GM12874 (cell line): ENCODE measurements around the gene LELP1.
A peak's percentile ranks its signal among the peaks of the same experiment; 100 is the strongest.

ENCODE experiments used
- TF ChIP-seq, protein P1 (sequence below): IDR thresholded peaks from 2 replicates; pipeline ENCODE4 v1.5.1; 2011; ENCODE audit warnings: low read depth, mild to moderate bottlenecking, control low read depth, low read length, moderate library complexity; ENCODE audit not compliant: insufficient read depth

The LELP1 gene

DNA sequence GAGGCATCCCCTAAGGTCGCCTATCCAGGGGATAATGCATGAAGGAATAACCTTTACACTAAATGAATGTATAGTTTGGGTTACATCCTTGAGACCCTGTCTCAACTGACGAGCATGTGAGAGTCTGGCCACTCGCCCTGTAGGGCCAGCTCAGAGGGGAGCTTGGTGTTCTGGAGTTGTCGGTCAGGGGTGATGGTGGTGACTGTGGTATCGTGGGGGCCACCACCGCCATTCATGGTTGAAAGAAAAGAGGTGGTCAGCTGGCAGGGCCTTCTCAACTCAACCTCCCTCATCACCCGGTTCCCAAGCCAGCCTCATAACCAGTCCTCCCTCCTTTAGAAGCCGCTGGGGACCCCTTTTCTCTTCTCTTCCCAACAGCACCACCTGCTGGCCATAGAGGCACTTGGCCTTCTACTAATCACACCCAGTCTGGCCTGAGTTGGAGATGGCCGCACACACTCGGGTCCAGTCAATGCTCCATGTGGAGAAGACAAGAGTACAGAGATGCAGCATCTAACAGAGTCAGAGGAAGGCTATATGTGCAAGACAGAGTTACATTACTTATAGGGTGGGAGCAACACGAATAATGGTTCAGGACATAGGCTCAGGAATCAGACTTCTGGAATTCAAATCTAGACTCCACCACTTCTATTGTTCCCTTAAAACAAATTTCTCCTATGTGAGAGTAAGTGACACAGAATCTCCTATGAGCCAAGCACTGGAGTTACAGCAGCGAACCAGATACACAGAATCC is 26.0 kb downstream of the LELP1 start:
- TF ChIP-seq, protein P1, sequence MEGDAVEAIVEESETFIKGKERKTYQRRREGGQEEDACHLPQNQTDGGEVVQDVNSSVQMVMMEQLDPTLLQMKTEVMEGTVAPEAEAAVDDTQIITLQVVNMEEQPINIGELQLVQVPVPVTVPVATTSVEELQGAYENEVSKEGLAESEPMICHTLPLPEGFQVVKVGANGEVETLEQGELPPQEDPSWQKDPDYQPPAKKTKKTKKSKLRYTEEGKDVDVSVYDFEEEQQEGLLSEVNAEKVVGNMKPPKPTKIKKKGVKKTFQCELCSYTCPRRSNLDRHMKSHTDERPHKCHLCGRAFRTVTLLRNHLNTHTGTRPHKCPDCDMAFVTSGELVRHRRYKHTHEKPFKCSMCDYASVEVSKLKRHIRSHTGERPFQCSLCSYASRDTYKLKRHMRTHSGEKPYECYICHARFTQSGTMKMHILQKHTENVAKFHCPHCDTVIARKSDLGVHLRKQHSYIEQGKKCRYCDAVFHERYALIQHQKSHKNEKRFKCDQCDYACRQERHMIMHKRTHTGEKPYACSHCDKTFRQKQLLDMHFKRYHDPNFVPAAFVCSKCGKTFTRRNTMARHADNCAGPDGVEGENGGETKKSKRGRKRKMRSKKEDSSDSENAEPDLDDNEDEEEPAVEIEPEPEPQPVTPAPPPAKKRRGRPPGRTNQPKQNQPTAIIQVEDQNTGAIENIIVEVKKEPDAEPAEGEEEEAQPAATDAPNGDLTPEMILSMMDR = peak; percentile 55

GRCh38 chr1:153231363-153231762 is 28.1 kb downstream of the LELP1 start:
- TF ChIP-seq, protein P1 = no peak

DNA sequence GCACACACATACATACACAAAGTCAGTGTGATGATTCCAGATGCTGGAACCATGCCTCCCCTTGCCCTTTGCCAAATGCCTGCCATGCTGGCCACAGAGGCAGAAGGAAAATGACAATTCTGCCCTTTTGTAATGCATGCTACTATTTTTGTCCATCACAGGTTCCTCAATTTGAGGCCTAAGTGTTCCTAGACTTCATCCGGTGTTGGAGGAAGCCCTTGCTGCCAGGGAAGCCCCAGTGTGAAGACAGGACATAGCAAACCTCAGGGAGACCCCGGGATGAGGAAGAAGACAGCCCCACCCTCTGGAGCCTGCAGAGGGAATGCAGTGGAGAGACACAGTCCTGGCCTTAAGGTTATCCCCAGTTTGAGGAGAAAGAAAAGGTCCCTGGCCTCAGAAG is 28.6 kb downstream of the LELP1 start:
- TF ChIP-seq, protein P1 = no peak

- TF ChIP-seq, protein P1 = no peak
Measured at GRCh38 chr1:153232553-153232952, 29.3 kb downstream of the LELP1 start.

DNA sequence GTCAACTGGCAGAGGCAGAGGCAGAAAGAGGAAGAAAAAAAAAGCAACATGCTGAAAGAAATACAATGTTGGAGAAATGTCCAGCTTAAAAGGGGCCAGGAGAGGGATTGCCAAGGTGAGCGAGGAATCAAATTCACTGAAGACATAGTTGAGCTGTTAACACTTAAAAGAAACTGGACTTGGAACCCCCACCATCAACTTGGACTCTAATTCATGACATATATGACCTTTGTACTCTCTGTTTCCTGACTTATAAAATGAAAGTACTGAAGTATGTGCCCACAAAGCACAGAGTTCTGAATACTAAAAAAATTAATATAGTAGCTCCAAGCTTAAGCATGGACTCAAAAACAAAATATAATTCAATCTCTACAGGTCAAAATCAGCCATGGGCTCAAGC is 30.2 kb downstream of the LELP1 start:
- TF ChIP-seq, protein P1 = no peak

GRCh38 chr1:153238527-153238926 is 35.3 kb downstream of the LELP1 start:
- TF ChIP-seq, protein P1 = peak; percentile 36

GRCh38 chr1:153242160-153242559 is 38.9 kb downstream of the LELP1 start:
- TF ChIP-seq, protein P1 = no peak

- TF ChIP-seq, protein P1 = no peak
Measured at GRCh38 chr1:153245466-153245865, 42.2 kb downstream of the LELP1 start.
